ENCODE results near the gene RPE65.

DNA sequence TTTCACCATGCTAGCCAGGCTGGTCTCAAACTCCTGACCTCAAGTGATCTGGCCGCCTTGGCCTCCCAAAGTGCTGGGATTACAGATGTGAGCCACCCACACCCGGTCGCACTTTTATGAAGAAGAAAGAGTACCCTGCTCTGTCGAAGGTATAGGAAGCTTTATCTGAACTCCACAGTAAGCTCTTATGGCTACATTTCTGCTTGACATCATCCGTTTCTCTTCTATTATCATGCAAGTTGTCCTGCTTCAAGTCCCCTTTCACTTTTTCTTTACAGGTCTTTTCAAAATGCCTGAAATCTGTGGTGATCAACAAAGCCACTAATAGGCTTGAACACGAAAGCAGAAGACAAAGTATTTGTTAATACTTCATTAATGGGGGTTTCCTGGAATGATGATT lies 4.0 kb downstream of the RPE65 start:
- TF ChIP-seq, protein P1, sequence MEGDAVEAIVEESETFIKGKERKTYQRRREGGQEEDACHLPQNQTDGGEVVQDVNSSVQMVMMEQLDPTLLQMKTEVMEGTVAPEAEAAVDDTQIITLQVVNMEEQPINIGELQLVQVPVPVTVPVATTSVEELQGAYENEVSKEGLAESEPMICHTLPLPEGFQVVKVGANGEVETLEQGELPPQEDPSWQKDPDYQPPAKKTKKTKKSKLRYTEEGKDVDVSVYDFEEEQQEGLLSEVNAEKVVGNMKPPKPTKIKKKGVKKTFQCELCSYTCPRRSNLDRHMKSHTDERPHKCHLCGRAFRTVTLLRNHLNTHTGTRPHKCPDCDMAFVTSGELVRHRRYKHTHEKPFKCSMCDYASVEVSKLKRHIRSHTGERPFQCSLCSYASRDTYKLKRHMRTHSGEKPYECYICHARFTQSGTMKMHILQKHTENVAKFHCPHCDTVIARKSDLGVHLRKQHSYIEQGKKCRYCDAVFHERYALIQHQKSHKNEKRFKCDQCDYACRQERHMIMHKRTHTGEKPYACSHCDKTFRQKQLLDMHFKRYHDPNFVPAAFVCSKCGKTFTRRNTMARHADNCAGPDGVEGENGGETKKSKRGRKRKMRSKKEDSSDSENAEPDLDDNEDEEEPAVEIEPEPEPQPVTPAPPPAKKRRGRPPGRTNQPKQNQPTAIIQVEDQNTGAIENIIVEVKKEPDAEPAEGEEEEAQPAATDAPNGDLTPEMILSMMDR (optimal IDR thresholded peaks at IDR 0.05 in 1 of 3, IDR thresholded peaks at IDR 0.05 in 1 of 3, conservative IDR thresholded peaks at IDR 0.05 in 1 of 3; ENCODE audit: extremely low read depth in 1 of 3, insufficient read depth in 2 of 3, low read length in 3 of 3) = no peak
- no peak for TF ChIP-seq EZH2 (IDR thresholded peaks at IDR 0.05; ENCODE audit: low read length)
